GM21723 (cell line): Measurements from ENCODE around the gene SWI5.
A peak's percentile ranks its signal among the peaks of the same experiment; 100 is the strongest.
"Not testable (repeated sequence)": the region's sequence is repeated elsewhere in the genome, so short reads cannot be mapped to it uniquely, and the experiment has no call there.

Experiments used
- ATAC-seq: cut with Tn5 transposase; IDR thresholded peaks from one replicate; pipeline ENCODE4 v1.9.1; 2021; ENCODE audit warnings: mild to moderate bottlenecking, moderate library complexity; ENCODE audit not compliant: unreplicated experiment

SWI5 gene

GRCh38 chr9:128276008-128276573 is at the start of gene SWI5:
TSS of gene SWI5 (plus strand) at chr9:128276276.
- ATAC-seq: peak; percentile 92

- no peak for ATAC-seq
These were observed 49.7 kb upstream of the SWI5 start for GRCh38 chr9:128226412-128226801.

GRCh38 chr9:128230897-128231296 is 45.2 kb upstream of the SWI5 start:
- ATAC-seq: not testable (repeated sequence)

GRCh38 chr9:128231638-128232527 is 44.2 kb upstream of the SWI5 start:
- ATAC-seq: no peak

- no peak for ATAC-seq
These were observed 43.3 kb upstream of the SWI5 start for GRCh38 chr9:128232528-128233428.

GRCh38 chr9:128233817-128234406 is 42.2 kb upstream of the SWI5 start:
- no peak for ATAC-seq

- no peak for ATAC-seq
These were observed 34.0 kb upstream of the SWI5 start for GRCh38 chr9:128242124-128242523.

- no peak for ATAC-seq
These were observed 33.3 kb upstream of the SWI5 start for GRCh38 chr9:128242828-128243214.

- no peak for ATAC-seq
These were observed 32.7 kb upstream of the SWI5 start for GRCh38 chr9:128243215-128244018.

- no peak for ATAC-seq
These were observed 31.8 kb upstream of the SWI5 start for GRCh38 chr9:128244091-128244836.

- ATAC-seq: no peak
These were observed 31.2 kb upstream of the SWI5 start for GRCh38 chr9:128244837-128245231.

GRCh38 chr9:128245421-128246151 is 30.5 kb upstream of the SWI5 start:
- ATAC-seq: no peak

GRCh38 chr9:128246471-128246870 is 29.6 kb upstream of the SWI5 start:
- ATAC-seq: no peak

- ATAC-seq: no peak
These were observed 28.8 kb upstream of the SWI5 start for GRCh38 chr9:128247226-128247803.

- ATAC-seq: no peak
These were observed 26.5 kb upstream of the SWI5 start for GRCh38 chr9:128249558-128249907.

GRCh38 chr9:128249908-128250838 is 25.9 kb upstream of the SWI5 start:
- peak; percentile 81 for ATAC-seq
